HCT116 (cell line): Measurements from ENCODE around the gene ATP6V1B1. TPM values are rescaled to one million over a fixed set of nuclear protein-coding genes. Genes with fewer than 3 reads are reported as not detected.

Source experiments
- ATAC-seq: fragments of 200-7000 bp; cut with Tn5 transposase; 2 replicates; pipeline ENCODE4 v1.9.1; 2020; ENCODE audit warnings: mild to moderate bottlenecking, moderate library complexity
- BruUV-seq: library from RNA; stranded (reverse); fragments of 400-500 nt; replicated peaks from 2 replicates; lab custom pipeline; 2021; lab: Mats Ljungman, UMichigan
- CTCF ChIA-PET: fragments of 300-600 bp; sonication (Branson Sonifier 250); formaldehyde crosslinking; loops from one replicate; lab custom pipeline; 2021; ENCODE audit warnings: antibody characterized with exemption; lab: Charles Lee
- POLR2A ChIA-PET: fragments of 300-600, 350-600 bp; sonication (Branson Sonifier 250); formaldehyde crosslinking; loops from one replicate; lab custom pipeline; 2021; ENCODE audit warnings: antibody characterized with exemption; lab: Charles Lee
- RAD21 ChIA-PET, 2 experiments: fragments of 300-600 bp; sonication (Branson Sonifier 250); formaldehyde crosslinking; loops; one replicate each; lab custom pipeline; 2023; ENCODE audit warnings: low total read pairs in 2 of 2; ENCODE audit not compliant: uncharacterized antibody in 2 of 2, unreplicated experiment in 2 of 2, low non-redundant PET in 1 of 2; lab: Charles Lee
- DNase-seq: peaks from one replicate; pipeline ENCODE4 v3.0.0-alpha.2; 2010; ENCODE audit warnings: low read depth, low spot score
- H2AFZ ChIP-seq: fragments of 200-600 bp; shearing (Covaris generic), sonication (generic); 2 replicates; pipeline ENCODE4 v1.6.1; 2017; ENCODE audit warnings: low read depth, mixed run types, mixed read lengths, antibody characterized with exemption, low read length; ENCODE audit not compliant: poor library complexity, severe bottlenecking
- H3K27ac ChIP-seq: 2 replicates; pipeline ENCODE4 v1.5.1; 2012; ENCODE audit warnings: low read depth, low read length
- H3K27me3 ChIP-seq: fragments of 200-600 bp; sonication (generic); 2 replicates; pipeline ENCODE4 v1.6.1; 2016; ENCODE audit warnings: mixed run types, low read length, mixed read lengths; ENCODE audit not compliant: insufficient read depth
- H3K36me3 ChIP-seq, 2 experiments: fragments of 200-500 bp in 1 of 2; fragments of 200-600 bp in 1 of 2; sonication (Bioruptor generic) in 1 of 2; sonication (generic) in 1 of 2; 2 replicates each; pipeline versions ENCODE4 v1.5.1 to v1.6.1; 2014 to 2016; ENCODE audit warnings: low read length in 2 of 2, inconsistent platforms in 1 of 2, mixed read lengths in 1 of 2, mixed run types in 1 of 2; ENCODE audit not compliant: insufficient read depth in 2 of 2, control insufficient read depth in 1 of 2
- H3K4me1 ChIP-seq, 2 experiments: fragments of 200-600 bp in 1 of 2; sonication (generic) in 1 of 2; 2 replicates each; pipeline versions ENCODE4 v1.5.1 to v1.6.1; 2012 to 2017; ENCODE audit warnings: low read length in 2 of 2, inconsistent platforms in 1 of 2, mild to moderate bottlenecking in 1 of 2, mixed read lengths in 1 of 2, mixed run types in 1 of 2, moderate library complexity in 1 of 2; ENCODE audit not compliant: insufficient read depth in 2 of 2, control insufficient read depth in 1 of 2
- H3K4me2 ChIP-seq: fragments of 200-600 bp; sonication (generic); 2 replicates; pipeline ENCODE4 v1.6.1; 2017; ENCODE audit warnings: mixed run types, low read length, mixed read lengths
- H3K4me3 ChIP-seq, 2 experiments: fragments of 200-600 bp in 1 of 2; sonication (generic) in 1 of 2; replicated peaks in 1 of 2; 2 replicates each; pipeline ENCODE4 v1.5.1; 2011 to 2016; ENCODE audit warnings: low read length in 2 of 2, control low read depth in 1 of 2, low read depth in 1 of 2, mild to moderate bottlenecking in 1 of 2, mixed read lengths in 1 of 2, mixed run types in 1 of 2
- H3K79me2 ChIP-seq: fragments of 200-600 bp; sonication (generic); 2 replicates; pipeline ENCODE4 v1.6.1; 2017; ENCODE audit warnings: mild to moderate bottlenecking, mixed run types, low read length, moderate library complexity, mixed read lengths; ENCODE audit not compliant: insufficient read depth
- H3K9ac ChIP-seq: fragments of 200-600 bp; sonication (generic); 2 replicates; pipeline ENCODE4 v1.6.1; 2016; ENCODE audit warnings: low read length, mixed read lengths
- H3K9me2 ChIP-seq: fragments of 200-600 bp; sonication (generic), shearing (Covaris generic); 2 replicates; pipeline ENCODE4 v1.6.1; 2017; ENCODE audit warnings: mixed run types, mild to moderate bottlenecking, moderate library complexity; ENCODE audit not compliant: insufficient read depth
- H3K9me3 ChIP-seq, 2 experiments: fragments of 200-500 bp in 1 of 2; fragments of 200-600 bp in 1 of 2; sonication (Bioruptor generic) in 1 of 2; sonication (generic) in 1 of 2; 2 replicates each; pipeline ENCODE4 v1.6.1; 2014 to 2017; ENCODE audit warnings: low read length in 2 of 2, mixed read lengths in 2 of 2, inconsistent platforms in 1 of 2, low read depth in 1 of 2, mild to moderate bottlenecking in 1 of 2, mixed run types in 1 of 2, moderate library complexity in 1 of 2; ENCODE audit not compliant: control insufficient read depth in 1 of 2, insufficient read depth in 1 of 2
- H4K20me1 ChIP-seq: fragments of 200-600 bp; sonication (generic), shearing (Covaris generic); 2 replicates; pipeline ENCODE4 v1.6.1; 2017; ENCODE audit warnings: mixed run types, mild to moderate bottlenecking, moderate library complexity; ENCODE audit not compliant: insufficient read depth
- CBX3 ChIP-seq: IDR thresholded peaks from 2 replicates; pipeline ENCODE4 v1.6.1; 2012; ENCODE audit warnings: low read depth
- EGR1 ChIP-seq: IDR thresholded peaks from 2 replicates; pipeline ENCODE4 v1.6.1; 2012; ENCODE audit warnings: low read depth
- ELF1 ChIP-seq: IDR thresholded peaks from 2 replicates; pipeline ENCODE4 v1.6.1; 2012; ENCODE audit warnings: low read depth, borderline replicate concordance
- EZH2 ChIP-seq: fragments of 200-600 bp; sonication (generic); IDR thresholded peaks from 2 replicates; pipeline ENCODE4 v1.6.1; 2017; ENCODE audit warnings: antibody characterized with exemption, mixed run types
- FOSL1 ChIP-seq: IDR thresholded peaks from 2 replicates; pipeline ENCODE4 v1.6.1; 2012; ENCODE audit warnings: low read depth
- JUND ChIP-seq: IDR thresholded peaks from 2 replicates; pipeline ENCODE4 v1.6.1; 2012
- POLR2A ChIP-seq: IDR thresholded peaks from 2 replicates; pipeline ENCODE4 v1.7.0; 2011; ENCODE audit warnings: borderline replicate concordance; ENCODE audit not compliant: insufficient read depth, insufficient read length; ENCODE audit errors: extremely low read depth
- POLR2AphosphoS5 ChIP-seq: IDR thresholded peaks from 2 replicates; pipeline ENCODE4 v1.6.1; 2011; ENCODE audit warnings: mild to moderate bottlenecking, low read depth, low read length, moderate library complexity
- RAD21 ChIP-seq: IDR thresholded peaks from 2 replicates; pipeline ENCODE4 v1.6.1; 2012; ENCODE audit warnings: low read depth, mild to moderate bottlenecking
- SIN3A ChIP-seq: IDR thresholded peaks from 2 replicates; pipeline ENCODE4 v1.6.1; 2012; ENCODE audit warnings: low read depth
- SRF ChIP-seq: IDR thresholded peaks from 2 replicates; pipeline ENCODE4 v1.6.1; 2012; ENCODE audit warnings: low read depth
- TCF7L2 ChIP-seq: IDR thresholded peaks from 2 replicates; pipeline ENCODE4 v1.7.0; 2011; ENCODE audit warnings: borderline replicate concordance, inconsistent platforms; ENCODE audit not compliant: insufficient read depth, insufficient read length; ENCODE audit errors: extremely low read depth
- intact Hi-C: fragments of 100-400 bp; cut with micrococcal nuclease; formaldehyde crosslinking; loops from 2 replicates; pipeline ENCODE4 v1.10.0; 2022
- total RNA-seq: library from RNA; stranded (reverse); gene quantifications from one replicate; pipeline ENCODE4 v1.2.1, GENCODE V29; 2021; ENCODE audit not compliant: unreplicated experiment
- TF ChIP-seq, protein P1 (sequence below): IDR thresholded peaks from 2 replicates; pipeline ENCODE4 v1.6.1; 2012
- TF ChIP-seq, protein P2 (sequence below): IDR thresholded peaks from 2 replicates; pipeline ENCODE4 v1.6.1; 2011; ENCODE audit warnings: mild to moderate bottlenecking, low read length, moderate library complexity; ENCODE audit not compliant: insufficient replicate concordance; ENCODE audit errors: extremely low read depth
- TF ChIP-seq, protein P3 (sequence below): IDR thresholded peaks from 2 replicates; pipeline ENCODE4 v1.6.1; 2012
- TF ChIP-seq, protein P4 (sequence below), 3 experiments: fragments of 200-600 bp in 1 of 3; sonication (generic) in 1 of 3; IDR thresholded peaks in 2 of 3; conservative IDR thresholded peaks in 1 of 3; 2 replicates each; pipeline ENCODE4 v1.5.1; 2012 to 2017; ENCODE audit warnings: low read depth in 2 of 3, low read length in 2 of 3, antibody characterized with exemption in 1 of 3, borderline replicate concordance in 1 of 3, control low read depth in 1 of 3, mild to moderate bottlenecking in 1 of 3, mixed read lengths in 1 of 3, mixed run types in 1 of 3, moderate library complexity in 1 of 3; ENCODE audit not compliant: insufficient read depth in 1 of 3

Gene ATP6V1B1
- total RNA-seq, 1 experiment from 2014 or later: 0.74 TPM

DNA sequence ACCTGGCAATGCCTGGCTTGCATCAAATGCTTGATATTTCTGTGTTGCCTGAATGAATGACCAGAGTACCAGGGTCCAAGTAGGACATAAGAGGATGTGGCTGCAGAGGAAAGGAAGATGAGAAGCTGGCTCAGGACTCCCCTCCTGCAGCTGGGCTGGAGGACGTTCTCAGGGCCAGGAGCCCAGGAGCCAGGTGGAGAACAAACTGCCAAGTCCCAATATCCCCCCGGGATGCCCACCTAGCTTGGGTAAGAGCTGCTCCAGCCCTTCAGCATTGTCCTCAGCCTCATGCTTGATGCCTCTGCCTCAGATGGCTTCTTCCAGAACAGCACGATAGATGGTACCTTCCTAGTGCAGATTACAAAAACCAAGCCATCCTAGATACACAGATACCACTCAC, 8.6 kb upstream of the ATP6V1B1 start:
- Histone ChIP-seq H3K9ac (no peak overlapping the region), H4K20me1 (no peaks in the 10 kb centered on the region), H3K4me3 (no peak overlapping the region), H3K36me3 (no peaks in the 10 kb centered on the region), H3K79me2 (no peaks in the 10 kb centered on the region), H3K27me3 (no peaks in the 10 kb centered on the region), H3K4me2 (no peak overlapping the region), H2AFZ (no peak overlapping the region), H3K27ac (no peak overlapping the region), H3K9me3 (no peaks in the 10 kb centered on the region), H3K4me1 (no peaks in the 10 kb centered on the region), H3K9me2 (no peaks in the 10 kb centered on the region)
- ChIA-PET POLR2A (no interaction called here), RAD21 (no interaction called here), CTCF (no interaction called here)
- no peak for TF ChIP-seq JUND
- no peak for TF ChIP-seq EZH2
- TF ChIP-seq ELF1: no peak
- no peak for TF ChIP-seq RAD21
- TF ChIP-seq POLR2A: no peak
- TF ChIP-seq, protein P1, sequence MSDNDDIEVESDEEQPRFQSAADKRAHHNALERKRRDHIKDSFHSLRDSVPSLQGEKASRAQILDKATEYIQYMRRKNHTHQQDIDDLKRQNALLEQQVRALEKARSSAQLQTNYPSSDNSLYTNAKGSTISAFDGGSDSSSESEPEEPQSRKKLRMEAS: no peak
- no peak for TF ChIP-seq TCF7L2
- no peak for TF ChIP-seq EGR1
- TF ChIP-seq CBX3: no peak
- TF ChIP-seq, protein P2, sequence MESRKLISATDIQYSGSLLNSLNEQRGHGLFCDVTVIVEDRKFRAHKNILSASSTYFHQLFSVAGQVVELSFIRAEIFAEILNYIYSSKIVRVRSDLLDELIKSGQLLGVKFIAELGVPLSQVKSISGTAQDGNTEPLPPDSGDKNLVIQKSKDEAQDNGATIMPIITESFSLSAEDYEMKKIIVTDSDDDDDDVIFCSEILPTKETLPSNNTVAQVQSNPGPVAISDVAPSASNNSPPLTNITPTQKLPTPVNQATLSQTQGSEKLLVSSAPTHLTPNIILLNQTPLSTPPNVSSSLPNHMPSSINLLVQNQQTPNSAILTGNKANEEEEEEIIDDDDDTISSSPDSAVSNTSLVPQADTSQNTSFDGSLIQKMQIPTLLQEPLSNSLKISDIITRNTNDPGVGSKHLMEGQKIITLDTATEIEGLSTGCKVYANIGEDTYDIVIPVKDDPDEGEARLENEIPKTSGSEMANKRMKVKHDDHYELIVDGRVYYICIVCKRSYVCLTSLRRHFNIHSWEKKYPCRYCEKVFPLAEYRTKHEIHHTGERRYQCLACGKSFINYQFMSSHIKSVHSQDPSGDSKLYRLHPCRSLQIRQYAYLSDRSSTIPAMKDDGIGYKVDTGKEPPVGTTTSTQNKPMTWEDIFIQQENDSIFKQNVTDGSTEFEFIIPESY: no peak
- TF ChIP-seq, protein P3, sequence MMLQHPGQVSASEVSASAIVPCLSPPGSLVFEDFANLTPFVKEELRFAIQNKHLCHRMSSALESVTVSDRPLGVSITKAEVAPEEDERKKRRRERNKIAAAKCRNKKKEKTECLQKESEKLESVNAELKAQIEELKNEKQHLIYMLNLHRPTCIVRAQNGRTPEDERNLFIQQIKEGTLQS: no peak
- TF ChIP-seq SRF: no peak
- TF ChIP-seq FOSL1: no peak
- TF ChIP-seq, protein P4, sequence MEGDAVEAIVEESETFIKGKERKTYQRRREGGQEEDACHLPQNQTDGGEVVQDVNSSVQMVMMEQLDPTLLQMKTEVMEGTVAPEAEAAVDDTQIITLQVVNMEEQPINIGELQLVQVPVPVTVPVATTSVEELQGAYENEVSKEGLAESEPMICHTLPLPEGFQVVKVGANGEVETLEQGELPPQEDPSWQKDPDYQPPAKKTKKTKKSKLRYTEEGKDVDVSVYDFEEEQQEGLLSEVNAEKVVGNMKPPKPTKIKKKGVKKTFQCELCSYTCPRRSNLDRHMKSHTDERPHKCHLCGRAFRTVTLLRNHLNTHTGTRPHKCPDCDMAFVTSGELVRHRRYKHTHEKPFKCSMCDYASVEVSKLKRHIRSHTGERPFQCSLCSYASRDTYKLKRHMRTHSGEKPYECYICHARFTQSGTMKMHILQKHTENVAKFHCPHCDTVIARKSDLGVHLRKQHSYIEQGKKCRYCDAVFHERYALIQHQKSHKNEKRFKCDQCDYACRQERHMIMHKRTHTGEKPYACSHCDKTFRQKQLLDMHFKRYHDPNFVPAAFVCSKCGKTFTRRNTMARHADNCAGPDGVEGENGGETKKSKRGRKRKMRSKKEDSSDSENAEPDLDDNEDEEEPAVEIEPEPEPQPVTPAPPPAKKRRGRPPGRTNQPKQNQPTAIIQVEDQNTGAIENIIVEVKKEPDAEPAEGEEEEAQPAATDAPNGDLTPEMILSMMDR (IDR thresholded peaks at IDR 0.05 in 2 of 3, conservative IDR thresholded peaks at IDR 0.05 in 1 of 3; ENCODE audit: borderline replicate concordance in 1 of 3, insufficient read depth in 1 of 3, low read depth in 2 of 3, low read length in 2 of 3): no peak
- TF ChIP-seq POLR2AphosphoS5: no peak
- TF ChIP-seq SIN3A: no peak
- no TSS peak for BruUV-seq
- DNase-seq (no peak), ATAC-seq (no peak)
- intact Hi-C loops: no loop called here
